Esophagus muscularis mucosa (tissue), 4 donors: ENCODE results near the gene SLC25A43. TPM values are rescaled to one million over a fixed set of nuclear protein-coding genes. Genes with fewer than 3 reads are reported as not detected.
"Not testable (repeated sequence)": the region's sequence is repeated elsewhere in the genome, so short reads cannot be mapped to it uniquely, and the experiment has no call there.

Experiments
- DNase-seq: peaks from one replicate; pipeline ENCODE4 v3.0.0-alpha.2; 2017; ENCODE audit errors: extremely low spot score
- H3K27ac ChIP-seq, 4 donors: fragments of 200-600 bp; sonication (generic); replicated peaks in 1 of 4; 1 replicate in 3 of 4; 2 replicates in 1 of 4; pipeline ENCODE4 v1.5.1; 2016 to 2019; ENCODE audit warnings: mild to moderate bottlenecking in 1 of 4
- H3K27me3 ChIP-seq, 4 donors: fragments of 200-600 bp; sonication (generic); one replicate each; pipeline versions ENCODE4 v1.5.1 to v1.6.0; 2016 to 2019
- H3K36me3 ChIP-seq, 4 donors: fragments of 200-600 bp; sonication (generic); one replicate each; pipeline ENCODE4 v1.5.1; 2016 to 2019
- H3K4me1 ChIP-seq, 4 donors: fragments of 200-600 bp; sonication (generic); one replicate each; pipeline ENCODE4 v1.5.1; 2016 to 2019
- H3K4me3 ChIP-seq, 4 donors: fragments of 200-600 bp; sonication (generic); 1 replicate in 2 of 4; 2 replicates in 2 of 4; pipeline ENCODE4 v1.5.1; 2016 to 2019; ENCODE audit warnings: mild to moderate bottlenecking in 4 of 4, moderate library complexity in 1 of 4
- H3K9me3 ChIP-seq, 4 donors: fragments of 200-600 bp; sonication (generic); 1 replicate in 3 of 4; 2 replicates in 1 of 4; pipeline ENCODE4 v1.5.1; 2016 to 2019
- EP300 ChIP-seq: sonication (generic); formaldehyde crosslinking; IDR thresholded peaks from one replicate; pipeline ENCODE4 v1.6.1; 2017; ENCODE audit warnings: antibody characterized with exemption
- POLR2A ChIP-seq: fragments of 450-650 bp; IDR thresholded peaks from one replicate; pipeline ENCODE4 v1.6.1; 2017; ENCODE audit warnings: antibody characterized with exemption, moderate library complexity, mild to moderate bottlenecking, low read depth
- POLR2AphosphoS5 ChIP-seq, 2 donors: sonication (generic); formaldehyde crosslinking; IDR thresholded peaks; one replicate each; pipeline ENCODE4 v1.6.1; 2017; ENCODE audit warnings: antibody characterized with exemption in 2 of 2
- WGBS: methylation state at CpG from one replicate; pipeline ENCODE4 v1.1.5; 2018; 5-methylcytosine and 5-hydroxymethylcytosine counted together
- intact Hi-C: fragments of 100-400 bp; cut with DNase I; formaldehyde crosslinking; loops from one replicate; pipeline ENCODE4 v1.15.1; 2023
- total RNA-seq, 4 donors: library from RNA; depleted of rRNA; stranded (reverse); fragments of >200 nt; gene quantifications; one replicate each; pipeline versions ENCODE4 v1.1.0 to v1.2.1, GENCODE V29; 2016
- TF ChIP-seq, protein P1 (sequence below), 3 experiments: fragments of 200-600 bp in 2 of 3; fragments of 450-650 bp in 1 of 3; sonication (generic) in 2 of 3; IDR thresholded peaks; one replicate each; pipeline ENCODE4 v1.5.1; 2017 to 2019; ENCODE audit warnings: antibody characterized with exemption in 3 of 3, mild to moderate bottlenecking in 2 of 3, moderate library complexity in 1 of 3

The SLC25A43 gene
- total RNA-seq, 4 donors from 2014 or later: 6.6 to 15.4 (median 13.0) TPM

DNA sequence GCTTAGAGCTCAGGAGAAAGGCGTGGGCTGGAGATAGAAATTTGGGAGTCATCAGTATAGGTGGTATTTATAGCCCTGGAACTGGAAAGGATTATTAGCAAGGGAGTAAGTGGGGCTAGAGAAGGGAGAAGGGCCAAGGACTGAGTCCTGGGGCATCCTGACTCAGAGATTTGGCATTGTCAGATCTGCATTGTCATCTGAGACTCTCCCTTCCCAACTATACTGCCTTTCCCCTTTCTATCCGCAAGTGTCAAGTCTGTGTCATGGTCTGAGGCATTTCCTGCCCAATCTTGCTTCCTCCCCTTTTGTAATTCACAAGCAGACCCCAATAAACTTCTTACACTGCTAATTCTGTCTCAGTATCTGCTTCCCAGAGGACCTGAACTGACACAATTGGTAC, 24.4 kb upstream of the SLC25A43 start:
- intact Hi-C loops: no loop called here
- H3K9me3 ChIP-seq: no peaks in the 10 kb centered on the region
- 63% methylated on average over 2 of the region's 2 CpGs for WGBS

DNA sequence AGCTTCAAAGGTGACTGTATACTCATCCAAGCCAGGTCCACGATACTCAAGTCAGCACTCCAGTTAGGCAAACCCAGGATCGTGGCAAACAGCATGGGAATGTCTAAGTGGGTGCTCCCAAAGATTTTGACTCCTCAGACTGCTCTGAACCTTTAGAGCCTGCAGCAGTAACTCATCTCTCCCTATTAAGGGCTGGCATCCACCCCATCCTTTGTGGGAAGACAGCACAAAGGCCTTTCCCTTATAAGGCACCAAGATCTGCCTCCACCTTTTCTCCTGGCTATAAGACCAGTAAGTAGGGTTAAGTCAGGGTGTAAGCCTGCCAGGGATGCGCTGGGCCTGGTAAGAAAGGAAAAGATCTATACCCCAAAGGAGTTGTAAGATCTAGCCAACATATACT, 23.6 kb upstream of the SLC25A43 start:
- intact Hi-C loops: no loop called here
- Histone ChIP-seq H3K4me3 (no peak overlapping the region), H3K27ac (no peak overlapping the region), H3K9me3 (no peaks in the 10 kb centered on the region), H3K4me1 (no peaks in the 10 kb centered on the region), H3K36me3 (no peaks in the 10 kb centered on the region), H3K27me3 (no peaks in the 10 kb centered on the region)
- TF ChIP-seq POLR2AphosphoS5 (IDR thresholded peaks at IDR 0.05): no peak
- no peak for TF ChIP-seq POLR2A
- TF ChIP-seq EP300: no peak
- TF ChIP-seq, protein P1, sequence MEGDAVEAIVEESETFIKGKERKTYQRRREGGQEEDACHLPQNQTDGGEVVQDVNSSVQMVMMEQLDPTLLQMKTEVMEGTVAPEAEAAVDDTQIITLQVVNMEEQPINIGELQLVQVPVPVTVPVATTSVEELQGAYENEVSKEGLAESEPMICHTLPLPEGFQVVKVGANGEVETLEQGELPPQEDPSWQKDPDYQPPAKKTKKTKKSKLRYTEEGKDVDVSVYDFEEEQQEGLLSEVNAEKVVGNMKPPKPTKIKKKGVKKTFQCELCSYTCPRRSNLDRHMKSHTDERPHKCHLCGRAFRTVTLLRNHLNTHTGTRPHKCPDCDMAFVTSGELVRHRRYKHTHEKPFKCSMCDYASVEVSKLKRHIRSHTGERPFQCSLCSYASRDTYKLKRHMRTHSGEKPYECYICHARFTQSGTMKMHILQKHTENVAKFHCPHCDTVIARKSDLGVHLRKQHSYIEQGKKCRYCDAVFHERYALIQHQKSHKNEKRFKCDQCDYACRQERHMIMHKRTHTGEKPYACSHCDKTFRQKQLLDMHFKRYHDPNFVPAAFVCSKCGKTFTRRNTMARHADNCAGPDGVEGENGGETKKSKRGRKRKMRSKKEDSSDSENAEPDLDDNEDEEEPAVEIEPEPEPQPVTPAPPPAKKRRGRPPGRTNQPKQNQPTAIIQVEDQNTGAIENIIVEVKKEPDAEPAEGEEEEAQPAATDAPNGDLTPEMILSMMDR (IDR thresholded peaks at IDR 0.05): no peak
- no peak for DNase-seq
- WGBS: 68% methylated on average over 3 of the region's 3 CpGs

More for the DNA sequence above, 24.4 kb upstream of the SLC25A43 start:
- TF ChIP-seq EP300 (no peak), POLR2A (no peak), POLR2AphosphoS5 (IDR thresholded peaks at IDR 0.05) (no peak)
- TF ChIP-seq, protein P1 (IDR thresholded peaks at IDR 0.05): no peak
- no peak overlapping the region for H3K27ac ChIP-seq
- DNase-seq: no peak
- no peaks in the 10 kb centered on the region for H3K4me1 ChIP-seq
- no peaks in the 10 kb centered on the region for H3K27me3 ChIP-seq
- H3K4me3 ChIP-seq: no peak overlapping the region
- H3K36me3 ChIP-seq: no peaks in the 10 kb centered on the region

DNA sequence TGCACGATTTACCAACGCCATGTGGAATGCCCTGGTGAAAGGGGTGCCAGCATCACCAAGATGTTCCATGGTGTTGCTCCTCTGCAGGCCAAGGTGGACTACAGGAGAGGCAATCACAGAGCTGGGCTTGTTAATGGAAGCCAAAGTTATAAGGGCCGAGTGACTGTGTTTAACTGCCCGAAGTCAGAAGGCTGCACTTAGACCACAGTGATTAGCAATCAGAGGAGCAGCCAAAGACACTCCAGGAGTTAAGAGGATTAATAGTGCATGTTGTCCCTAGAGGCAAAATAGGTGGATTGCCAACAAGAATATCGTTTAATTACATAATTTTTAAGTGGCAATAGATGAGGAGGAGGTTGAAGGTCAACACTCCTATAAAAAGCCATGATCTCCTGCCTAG, 22.8 kb upstream of the SLC25A43 start:
- Histone ChIP-seq H3K4me1 (no peaks in the 10 kb centered on the region), H3K27me3 (no peaks in the 10 kb centered on the region), H3K36me3 (no peaks in the 10 kb centered on the region), H3K9me3 (no peaks in the 10 kb centered on the region), H3K27ac (no peak overlapping the region), H3K4me3 (no peak overlapping the region)
- intact Hi-C loops: no loop called here
- 62% methylated on average over 3 of the region's 5 CpGs for WGBS
- TF ChIP-seq, protein P1 (IDR thresholded peaks at IDR 0.05): no peak
- no peak for TF ChIP-seq EP300
- no peak for TF ChIP-seq POLR2A
- TF ChIP-seq POLR2AphosphoS5 (IDR thresholded peaks at IDR 0.05): no peak
- no peak for DNase-seq

DNA sequence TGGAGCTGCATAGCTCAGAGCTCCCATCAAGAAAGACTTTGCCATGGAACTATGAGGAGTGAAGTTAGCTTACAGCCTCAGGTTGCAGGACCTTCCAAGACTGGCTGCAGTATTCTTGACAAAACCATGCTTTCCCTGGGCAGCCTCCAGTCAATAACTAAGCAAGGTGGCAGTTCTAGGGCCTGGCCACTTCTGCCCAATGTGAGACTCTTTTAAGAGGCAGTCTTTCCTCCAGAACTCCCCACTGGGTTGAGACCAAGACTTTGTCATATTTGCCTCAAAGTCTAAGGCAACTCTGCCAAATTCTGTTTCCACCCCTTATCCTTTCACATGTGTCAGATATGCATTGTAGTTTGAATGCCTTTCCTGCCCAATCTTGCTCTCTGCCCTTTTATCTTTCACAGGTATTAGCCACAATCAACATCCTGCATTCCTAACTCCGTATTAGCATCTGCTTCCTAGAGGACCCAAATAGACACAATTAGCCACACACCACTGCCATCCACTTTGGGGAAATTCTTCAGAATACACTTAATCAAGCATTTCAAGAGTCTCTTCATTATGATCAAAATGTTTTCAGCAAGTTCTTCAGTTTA, 17.7 kb upstream of the SLC25A43 start:
- Histone ChIP-seq H3K36me3 (no peaks in the 10 kb centered on the region), H3K27ac (no peak overlapping the region), H3K4me3 (no peak overlapping the region), H3K4me1 (no peaks in the 10 kb centered on the region), H3K27me3 (no peaks in the 10 kb centered on the region), H3K9me3 (no peaks in the 10 kb centered on the region)
- DNase-seq: no peak
- TF ChIP-seq POLR2A (no peak), EP300 (no peak), POLR2AphosphoS5 (IDR thresholded peaks at IDR 0.05) (no peak)
- TF ChIP-seq, protein P1 (IDR thresholded peaks at IDR 0.05): no peak
- intact Hi-C loops: no loop called here
- 73% methylated on average over 1 of the region's 1 CpG for WGBS

DNA sequence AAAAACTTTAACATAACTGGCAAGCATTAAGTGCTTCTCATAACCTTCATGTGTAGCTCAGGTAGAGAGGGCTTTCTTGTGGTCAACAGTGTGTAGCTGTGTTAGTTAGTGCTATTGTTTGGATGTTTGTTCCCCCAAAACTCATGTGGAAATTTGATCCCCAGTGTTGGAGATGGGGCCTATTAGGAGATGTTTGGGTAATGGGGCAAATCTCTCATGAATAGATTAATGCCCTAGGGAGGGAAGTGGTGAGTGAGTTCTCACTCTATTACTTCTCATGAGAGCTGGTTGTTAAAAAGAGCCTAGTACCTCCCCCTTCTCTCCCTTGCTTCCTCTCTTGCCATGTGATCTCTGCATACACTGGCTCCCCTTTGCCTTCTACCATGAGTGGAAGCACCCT, 16.5 kb upstream of the SLC25A43 start:
- Histone ChIP-seq H3K4me1 (no peaks in the 10 kb centered on the region), H3K4me3 (no peak overlapping the region), H3K27me3 (no peaks in the 10 kb centered on the region), H3K36me3 (no peaks in the 10 kb centered on the region), H3K27ac (no peak overlapping the region), H3K9me3 (no peaks in the 10 kb centered on the region)
- intact Hi-C loops: no loop called here
- TF ChIP-seq, protein P1 (IDR thresholded peaks at IDR 0.05): no peak
- TF ChIP-seq EP300: no peak
- no peak for TF ChIP-seq POLR2A
- TF ChIP-seq POLR2AphosphoS5 (IDR thresholded peaks at IDR 0.05): no peak
- no peak for DNase-seq

DNA sequence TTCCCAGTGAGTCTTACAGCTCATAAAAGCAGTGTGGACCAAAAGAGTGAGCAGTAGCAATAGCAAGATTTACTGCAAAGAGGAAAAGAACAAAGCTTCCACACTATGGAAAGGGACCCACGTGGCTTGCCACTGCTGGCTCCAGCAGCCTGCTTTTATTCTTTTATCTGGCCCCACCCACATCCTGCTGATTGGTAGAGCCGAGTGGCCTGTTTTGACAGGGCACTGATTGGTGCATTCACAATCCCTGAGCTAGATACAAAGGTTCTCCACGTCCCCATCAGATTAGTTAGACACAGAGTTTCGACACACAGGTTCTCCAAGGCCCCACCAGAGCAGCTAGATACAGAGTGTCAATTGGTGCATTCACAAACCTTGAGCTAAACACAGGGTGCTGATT, 12.5 kb upstream of the SLC25A43 start:
- H3K27me3 ChIP-seq, intact Hi-C loops: not testable (repeated sequence)

DNA sequence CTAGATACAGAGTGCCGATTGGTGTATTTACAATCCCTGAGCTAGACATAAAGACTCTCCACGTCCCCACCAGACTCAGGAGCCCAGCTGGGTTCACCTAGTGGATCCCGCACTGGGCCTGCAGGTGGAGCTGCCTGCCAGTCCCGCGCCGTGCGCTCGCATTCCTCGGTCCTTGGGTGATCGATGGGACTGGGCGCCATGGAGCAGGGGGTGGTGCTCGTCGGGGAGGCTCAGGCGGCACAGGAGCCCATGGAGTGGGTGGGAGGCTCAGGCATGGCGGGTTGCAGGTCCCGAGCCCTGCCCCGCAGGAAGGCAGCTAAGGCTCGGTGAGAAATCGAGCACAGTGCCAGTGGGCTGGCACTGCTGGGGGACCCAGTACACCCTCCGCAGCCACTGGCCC, 11.7 kb upstream of the SLC25A43 start:
- intact Hi-C loops, H3K4me3 ChIP-seq, H3K27me3 ChIP-seq, H3K36me3 ChIP-seq, H3K9me3 ChIP-seq, H3K27ac ChIP-seq, H3K4me1 ChIP-seq, DNase-seq: not testable (repeated sequence)
- no CpG with 5 or more reads among the region's 20 CpGs for WGBS

More for the DNA sequence above, 12.5 kb upstream of the SLC25A43 start:
- H3K9me3 ChIP-seq, H3K4me1 ChIP-seq, DNase-seq, H3K4me3 ChIP-seq, H3K27ac ChIP-seq, H3K36me3 ChIP-seq: not testable (repeated sequence)
- WGBS: 67% methylated on average over 1 of the region's 4 CpGs
